OCI-LY7 (cell line): ENCODE measurements around the gene CALU. TPM values are rescaled to one million over a fixed set of nuclear protein-coding genes. Genes with fewer than 3 reads are reported as not detected.

ENCODE experiments used
- BruUV-seq: library from RNA; stranded (reverse); fragments of 400-500 nt; replicated peaks from 2 replicates; lab custom pipeline; 2021; lab: Mats Ljungman, UMichigan
- CTCF ChIA-PET: fragments of 300-600 bp; sonication (Branson Sonifier 250); formaldehyde crosslinking; loops from one replicate; lab custom pipeline; 2022; ENCODE audit warnings: antibody characterized with exemption; ENCODE audit not compliant: unreplicated experiment; lab: Charles Lee
- POLR2A ChIA-PET: fragments of 300-600 bp; sonication (Branson Sonifier 250); formaldehyde crosslinking; loops from one replicate; lab custom pipeline; 2022; ENCODE audit warnings: antibody characterized with exemption; lab: Charles Lee
- DNase-seq: peaks from one replicate; pipeline ENCODE4 v3.0.0-alpha.2; 2015; ENCODE audit warnings: low spot score
- H2AFZ ChIP-seq: fragments of 200-600 bp; sonication (generic), shearing (Covaris generic); 2 replicates; pipeline ENCODE4 v1.6.1; 2014; ENCODE audit warnings: mild to moderate bottlenecking, antibody characterized with exemption, low read length, moderate library complexity
- H3K27ac ChIP-seq: fragments of 200-600 bp; sonication (generic); 2 replicates; pipeline ENCODE4 v1.5.1; 2014; ENCODE audit warnings: mixed run types, low read depth, mild to moderate bottlenecking, moderate library complexity, low read length, inconsistent platforms; ENCODE audit not compliant: poor library complexity, severe bottlenecking
- H3K36me3 ChIP-seq: fragments of 200-600 bp; sonication (generic); 2 replicates; pipeline ENCODE4 v1.6.1; 2014; ENCODE audit warnings: mild to moderate bottlenecking, antibody characterized with exemption, low read length, moderate library complexity, mixed read lengths; ENCODE audit not compliant: insufficient read depth
- H3K4me1 ChIP-seq: fragments of 200-600 bp; sonication (generic); 2 replicates; pipeline ENCODE4 v1.5.1; 2014; ENCODE audit warnings: mild to moderate bottlenecking, low read length; ENCODE audit not compliant: insufficient read depth, poor library complexity, severe bottlenecking
- H3K4me2 ChIP-seq: fragments of 200-600 bp; sonication (generic); 2 replicates; pipeline ENCODE4 v1.6.1; 2014; ENCODE audit warnings: mild to moderate bottlenecking, low read length
- H3K4me3 ChIP-seq: fragments of 200-600 bp; sonication (generic); 2 replicates; pipeline ENCODE4 v1.5.1; 2014; ENCODE audit warnings: mild to moderate bottlenecking, low read depth, low read length; ENCODE audit not compliant: poor library complexity, severe bottlenecking
- H3K79me2 ChIP-seq: fragments of 200-600 bp; sonication (generic); 2 replicates; pipeline ENCODE4 v1.6.1; 2016; ENCODE audit warnings: low read depth, mild to moderate bottlenecking, low read length, moderate library complexity, mixed read lengths; ENCODE audit not compliant: insufficient read depth
- H3K9me2 ChIP-seq: fragments of 200-600 bp; sonication (generic); 2 replicates; pipeline ENCODE4 v1.6.1; 2016; ENCODE audit warnings: mild to moderate bottlenecking, low read length, mixed read lengths; ENCODE audit not compliant: insufficient read depth
- H3K9me3 ChIP-seq: fragments of 200-600 bp; sonication (generic); 2 replicates; pipeline ENCODE4 v1.6.1; 2014; ENCODE audit warnings: mild to moderate bottlenecking, mixed run types, low read length, mixed read lengths
- H4K20me1 ChIP-seq: fragments of 200-600 bp; sonication (generic); 2 replicates; pipeline ENCODE4 v1.6.1; 2014; ENCODE audit warnings: mild to moderate bottlenecking, antibody characterized with exemption, low read length, moderate library complexity, mixed read lengths; ENCODE audit not compliant: insufficient read depth
- CTCF ChIP-seq: fragments of 200-600 bp; sonication (generic); conservative IDR thresholded peaks from 2 replicates; pipeline ENCODE4 v1.5.1; 2014; ENCODE audit warnings: mild to moderate bottlenecking, antibody characterized with exemption, low read length, moderate library complexity, mixed read lengths
- EZH2phosphoT487 ChIP-seq: fragments of 200-600 bp; sonication (generic); IDR thresholded peaks from 2 replicates; pipeline ENCODE4 v1.6.1; 2018; ENCODE audit warnings: low read depth, borderline replicate concordance, mild to moderate bottlenecking, mixed run types, antibody characterized with exemption, low read length, moderate library complexity, mixed read lengths
- intact Hi-C: fragments of 100-400 bp; cut with micrococcal nuclease; formaldehyde crosslinking; loops from one replicate; pipeline ENCODE4 v1.10.0; 2022; ENCODE audit not compliant: unreplicated experiment
- total RNA-seq, 2 experiments: library from RNA; depleted of rRNA in 1 of 2; stranded (reverse); fragments of >200 nt in 1 of 2; shearing (Covaris generic) in 1 of 2; gene quantifications; 2 replicates each; pipeline ENCODE4 v1.2.3, GENCODE V29; 2014 to 2022

Gene CALU
- total RNA-seq, 2 experiments from 2014 or later: 45.6 to 52.8 TPM

DNA sequence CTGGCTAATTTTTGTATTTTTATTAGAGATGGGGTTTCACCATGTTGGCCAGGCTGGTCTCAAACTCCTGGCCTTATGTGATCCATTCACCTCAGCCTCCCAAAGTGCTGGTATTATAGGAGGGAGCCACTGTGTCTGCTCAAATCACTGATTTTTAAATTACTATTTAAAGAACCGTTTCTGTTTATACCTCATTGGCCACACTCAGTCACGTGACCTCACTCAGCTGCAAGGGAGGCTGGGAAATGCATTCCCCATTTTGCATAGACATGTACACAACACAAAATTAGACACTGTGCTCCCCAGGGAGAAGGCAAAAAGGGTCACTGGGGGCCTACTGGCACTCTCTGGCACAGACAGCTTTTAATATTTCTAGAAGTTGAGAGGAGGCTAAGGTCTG, 13.6 kb upstream of the CALU start:
- Histone ChIP-seq H3K4me2 (no peak overlapping the region), H3K9me2 (no peaks in the 10 kb centered on the region), H4K20me1 (no peaks in the 10 kb centered on the region), H3K36me3 (no peaks in the 10 kb centered on the region), H3K4me1 (no peaks in the 10 kb centered on the region), H3K9me3 (no peaks in the 10 kb centered on the region), H3K4me3 (no peak overlapping the region), H3K27ac (no peak overlapping the region), H2AFZ (no peak overlapping the region), H3K79me2 (no peaks in the 10 kb centered on the region)
- intact Hi-C loops: no loop called here
- ChIA-PET POLR2A (interaction anchor here (0.9 to 1.4 kb wide), 5 partner anchors 13 to 26 kb away, joined by 3 to 5 read pairs (median 4); no protein-coding TSS in a partner anchor), CTCF (no interaction called here)
- no TSS peak for BruUV-seq
- DNase-seq: no peak
- TF ChIP-seq CTCF (no peak), EZH2phosphoT487 (no peak)

- H4K20me1 ChIP-seq: no peaks in the 10 kb centered on the region
- H3K9me3 ChIP-seq: no peaks in the 10 kb centered on the region
- H3K27ac ChIP-seq: no peak overlapping the region
- ChIA-PET POLR2A (interaction anchor here (0.5 to 1.4 kb wide), 7 partner anchors 8 to 1729 kb away, joined by 3 to 7 read pairs (median 4); no protein-coding TSS in a partner anchor), CTCF (no interaction called here)
- no peak overlapping the region for H3K4me2 ChIP-seq
- H3K36me3 ChIP-seq: no peaks in the 10 kb centered on the region
- no peak overlapping the region for H2AFZ ChIP-seq
- H3K4me3 ChIP-seq: no peak overlapping the region
- no TSS peak for BruUV-seq
- no peaks in the 10 kb centered on the region for H3K9me2 ChIP-seq
- DNase-seq: no peak
- intact Hi-C loops: no loop called here
- no peak for TF ChIP-seq EZH2phosphoT487
- no peak for TF ChIP-seq CTCF
- H3K79me2 ChIP-seq: no peaks in the 10 kb centered on the region
- H3K4me1 ChIP-seq: no peaks in the 10 kb centered on the region
Measured at GRCh38 chr7:128726059-128726736, 13.0 kb upstream of the CALU start.

- ChIA-PET POLR2A (interaction anchor here (0.6 to 1.4 kb wide), 5 partner anchors 8 to 185 kb away, joined by 3 to 7 read pairs (median 4); no protein-coding TSS in a partner anchor), CTCF (no interaction called here)
- Histone ChIP-seq H3K79me2 (no peaks in the 10 kb centered on the region), H3K9me3 (no peaks in the 10 kb centered on the region), H3K36me3 (no peaks in the 10 kb centered on the region), H3K4me2 (no peak overlapping the region), H3K9me2 (no peaks in the 10 kb centered on the region), H3K4me1 (no peaks in the 10 kb centered on the region), H3K27ac (no peak overlapping the region), H4K20me1 (no peaks in the 10 kb centered on the region), H2AFZ (no peak overlapping the region), H3K4me3 (no peak overlapping the region)
- no peak for DNase-seq
- BruUV-seq: no TSS peak
- intact Hi-C loops: no loop called here
- no peak for TF ChIP-seq CTCF
- TF ChIP-seq EZH2phosphoT487: no peak
Measured at GRCh38 chr7:128726737-128727072, 12.5 kb upstream of the CALU start.
